Hindlimb muscle (tissue), 1 donor: ENCODE data around the gene GNB1L. TPM values are rescaled to one million over a fixed set of nuclear protein-coding genes. Genes with fewer than 3 reads are reported as not detected.
"Not testable (repeated sequence)": the region's sequence is repeated elsewhere in the genome, so short reads cannot be mapped to it uniquely, and the experiment has no call there.

Experiments
- DNase-seq: peaks from one replicate; pipeline ENCODE4 v3.0.0-alpha.2; 2013
- polyA plus RNA-seq: library from polyadenylated mRNA; unstranded; fragments of 120-200 nt; gene quantifications from one replicate; pipeline ENCODE4 v1.2.1, GENCODE V29; 2013; ENCODE audit not compliant: insufficient read length

The GNB1L gene
- polyA plus RNA-seq, 1 donor = 4.3 TPM

- no peak for DNase-seq
Measured at GRCh38 chr22:19793661-19794310, 60.9 kb downstream of the GNB1L start.

DNA sequence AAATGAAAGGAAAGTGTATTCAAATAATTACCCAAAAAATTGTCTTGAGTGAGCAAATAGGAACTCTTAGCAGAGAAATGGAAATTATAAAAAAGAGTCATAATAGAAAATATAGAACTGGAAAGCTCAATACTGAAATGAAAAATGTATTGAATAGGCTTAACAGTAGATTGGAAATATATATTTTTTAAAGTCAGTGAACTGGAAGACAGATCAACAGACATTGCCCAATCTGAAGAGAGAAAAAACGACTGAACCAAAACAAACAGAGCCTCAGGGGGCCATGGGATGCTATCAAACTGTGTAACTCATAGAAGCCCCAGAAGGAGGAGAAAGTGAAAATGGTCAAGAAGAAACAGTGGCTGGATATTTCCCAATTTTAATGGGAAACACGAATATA, 61.5 kb downstream of the GNB1L start:
- DNase-seq = no peak

DNA sequence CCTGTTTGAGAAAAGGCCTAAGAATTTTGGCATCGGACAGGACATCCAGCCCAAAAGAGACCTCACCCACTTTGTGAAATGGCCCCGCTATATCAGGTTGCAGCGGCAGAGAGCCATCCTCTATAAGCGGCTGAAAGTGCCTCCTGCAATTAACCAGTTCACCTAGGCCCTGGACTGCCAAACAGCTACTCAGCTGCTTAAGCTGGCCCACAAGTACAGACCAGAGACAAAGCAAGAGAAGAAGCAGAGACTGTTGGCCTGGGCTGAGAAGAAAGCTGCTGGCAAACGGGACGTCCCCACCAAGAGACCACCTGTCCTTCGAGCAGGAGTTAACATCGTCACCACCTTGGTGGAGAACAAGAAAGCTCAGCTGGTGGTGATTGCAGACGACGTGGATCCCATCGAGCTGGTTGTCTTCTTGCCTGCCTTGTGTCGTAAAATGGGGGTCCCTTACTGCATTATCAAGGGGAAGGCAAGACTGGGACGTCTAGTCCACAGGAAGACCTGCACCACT, 62.2 kb downstream of the GNB1L start:
- not testable (repeated sequence) for DNase-seq

DNA sequence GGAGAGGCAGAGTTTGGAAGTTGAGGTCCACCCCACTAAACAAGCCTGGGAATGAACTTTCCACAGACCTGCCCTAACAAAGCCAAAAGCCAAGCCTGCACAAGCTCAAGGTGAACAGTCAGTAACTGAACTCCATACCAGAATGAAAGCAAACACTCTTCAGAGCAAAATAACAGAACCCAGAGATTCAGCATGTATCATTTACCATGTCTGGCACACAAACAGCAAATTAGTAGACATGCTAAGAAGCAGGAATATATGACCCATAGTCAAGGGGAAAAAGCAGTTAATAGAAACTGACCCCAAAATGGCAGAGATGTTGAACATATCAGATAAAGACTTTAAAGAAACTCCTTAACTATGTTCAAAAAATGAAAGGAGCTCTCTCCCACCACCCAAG, 62.8 kb downstream of the GNB1L start:
- no peak for DNase-seq

- DNase-seq = no peak
Measured at GRCh38 chr22:19791243-19791642, 63.4 kb downstream of the GNB1L start.

DNA sequence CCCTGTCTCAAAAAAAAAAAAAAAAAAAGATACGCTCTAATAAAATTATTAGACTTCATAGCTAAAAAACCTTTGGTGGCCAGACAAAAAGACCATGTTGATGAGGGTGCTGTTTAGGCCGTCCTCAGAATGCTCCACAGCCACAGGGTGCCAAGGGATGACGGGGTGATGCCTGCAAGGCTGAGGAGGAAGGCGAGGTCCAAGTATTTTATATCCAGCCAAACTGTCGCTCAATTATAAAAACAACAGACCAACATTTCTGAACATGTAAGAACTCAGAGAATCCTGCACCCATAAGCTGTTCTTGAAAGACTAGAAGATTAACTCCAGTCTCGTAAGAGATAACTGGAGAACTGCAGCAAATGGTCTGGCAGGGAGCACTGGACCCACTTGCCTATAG, 64.8 kb downstream of the GNB1L start:
- no peak for DNase-seq

DNA sequence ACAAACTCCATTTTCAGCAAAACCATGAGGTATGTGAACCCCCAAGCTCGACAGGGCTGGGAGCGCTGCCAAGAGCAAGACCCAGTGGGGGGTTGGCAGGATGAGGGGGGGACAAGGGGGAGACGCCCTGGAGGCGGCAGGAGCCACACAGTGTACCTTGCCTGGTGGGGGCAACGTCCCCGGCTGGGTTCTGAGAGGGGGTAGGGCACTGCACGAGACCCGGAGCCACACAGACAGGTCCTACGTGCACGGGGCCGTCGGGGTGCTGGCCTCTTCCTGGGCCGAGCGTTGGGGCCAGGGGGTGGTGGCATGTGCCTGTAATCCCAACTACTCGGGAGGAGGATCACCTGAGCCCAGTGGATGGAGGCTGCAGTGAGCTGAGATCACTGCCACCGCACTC, 65.3 kb downstream of the GNB1L start:
- DNase-seq = no peak

GRCh38 chr22:19788661-19789225, 65.9 kb downstream of the GNB1L start:
- no peak for DNase-seq

- no peak for DNase-seq
Measured at GRCh38 chr22:19787849-19788141, 66.9 kb downstream of the GNB1L start.

DNA sequence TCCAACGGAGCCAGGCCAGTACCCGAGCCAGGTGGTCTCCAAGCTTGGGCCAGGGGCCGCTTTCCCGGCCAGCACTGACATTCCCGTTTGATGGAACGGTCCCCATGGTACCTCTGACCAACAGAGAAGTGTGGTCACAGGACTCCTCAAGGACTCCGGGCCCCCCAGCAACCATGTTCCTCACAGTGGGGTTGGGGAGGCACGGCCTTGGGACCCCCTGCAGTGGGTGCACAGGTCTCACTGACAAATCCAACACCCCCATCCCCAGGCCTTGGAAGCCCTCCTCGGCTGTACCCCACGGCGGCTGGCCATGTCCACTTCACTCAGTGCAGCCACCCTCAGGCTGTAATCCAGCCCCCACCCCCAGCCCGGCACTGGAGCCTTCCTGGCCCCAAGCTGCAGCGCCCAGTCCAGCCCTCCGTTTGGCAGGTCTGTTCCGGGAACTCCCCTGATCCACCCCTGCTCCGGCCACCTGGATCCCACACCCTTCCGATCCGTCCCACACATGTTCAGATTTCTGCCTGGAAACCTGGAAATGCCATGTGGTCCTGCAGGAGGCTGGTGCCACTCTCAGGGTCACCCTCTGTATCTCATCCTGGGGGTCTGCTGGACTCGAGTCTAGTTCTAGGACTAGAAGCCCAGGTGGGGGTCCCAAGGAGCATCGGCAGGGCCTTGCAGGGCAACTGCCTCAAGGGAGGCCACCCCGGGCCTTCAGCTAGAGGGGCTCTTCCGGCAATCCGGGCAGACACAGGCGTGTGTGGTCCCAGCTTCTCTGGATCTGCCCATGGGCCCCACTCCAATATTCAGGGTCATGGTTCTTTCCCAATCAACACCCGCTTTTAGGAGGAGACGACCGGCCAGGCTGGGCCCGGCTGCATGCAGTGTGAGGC, 67.5 kb downstream of the GNB1L start:
- no peak for DNase-seq

GRCh38 chr22:19786264-19786585, 68.4 kb downstream of the GNB1L start:
- DNase-seq = no peak

DNA sequence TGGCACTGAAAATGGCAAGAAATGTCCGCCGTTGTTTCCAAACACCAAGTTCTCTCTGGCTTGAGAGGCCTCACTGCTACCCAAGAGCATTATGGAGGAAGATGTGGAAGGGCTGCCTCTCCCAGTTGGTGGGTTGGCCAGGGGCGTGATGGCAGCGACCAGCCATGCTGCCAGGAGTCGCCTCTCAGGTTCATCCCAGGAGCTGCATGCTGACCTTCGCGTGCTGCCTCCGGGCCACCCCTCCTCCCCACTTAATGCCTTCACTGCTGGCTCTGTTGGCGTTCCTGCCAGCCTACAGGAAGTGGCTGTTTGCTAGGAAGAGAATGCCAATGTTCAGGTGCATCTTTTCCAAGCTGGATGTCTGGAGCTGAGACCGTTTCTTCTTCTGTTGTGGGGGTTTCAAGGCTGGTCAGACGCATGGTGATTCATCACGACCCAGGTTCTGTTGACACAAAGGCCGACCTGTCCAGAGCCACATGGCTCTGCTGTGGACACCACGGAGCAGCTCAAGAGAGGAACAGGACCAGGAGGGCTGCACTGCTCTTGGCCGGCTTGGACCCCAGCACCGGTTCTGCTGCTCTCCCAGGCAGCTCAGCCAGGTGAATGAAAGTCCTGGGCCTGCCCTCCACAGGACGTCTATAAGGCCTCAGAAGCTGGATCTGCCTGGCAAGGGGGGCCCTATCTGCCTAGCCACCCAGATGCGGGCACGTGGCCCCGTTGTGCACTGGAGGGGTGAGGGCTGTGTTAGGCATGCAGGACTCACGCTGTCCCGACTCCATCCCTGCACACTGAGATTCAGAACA, 69.0 kb downstream of the GNB1L start:
- DNase-seq = no peak

- no peak for DNase-seq
Measured at GRCh38 chr22:19784384-19785175, 70.1 kb downstream of the GNB1L start.

DNA sequence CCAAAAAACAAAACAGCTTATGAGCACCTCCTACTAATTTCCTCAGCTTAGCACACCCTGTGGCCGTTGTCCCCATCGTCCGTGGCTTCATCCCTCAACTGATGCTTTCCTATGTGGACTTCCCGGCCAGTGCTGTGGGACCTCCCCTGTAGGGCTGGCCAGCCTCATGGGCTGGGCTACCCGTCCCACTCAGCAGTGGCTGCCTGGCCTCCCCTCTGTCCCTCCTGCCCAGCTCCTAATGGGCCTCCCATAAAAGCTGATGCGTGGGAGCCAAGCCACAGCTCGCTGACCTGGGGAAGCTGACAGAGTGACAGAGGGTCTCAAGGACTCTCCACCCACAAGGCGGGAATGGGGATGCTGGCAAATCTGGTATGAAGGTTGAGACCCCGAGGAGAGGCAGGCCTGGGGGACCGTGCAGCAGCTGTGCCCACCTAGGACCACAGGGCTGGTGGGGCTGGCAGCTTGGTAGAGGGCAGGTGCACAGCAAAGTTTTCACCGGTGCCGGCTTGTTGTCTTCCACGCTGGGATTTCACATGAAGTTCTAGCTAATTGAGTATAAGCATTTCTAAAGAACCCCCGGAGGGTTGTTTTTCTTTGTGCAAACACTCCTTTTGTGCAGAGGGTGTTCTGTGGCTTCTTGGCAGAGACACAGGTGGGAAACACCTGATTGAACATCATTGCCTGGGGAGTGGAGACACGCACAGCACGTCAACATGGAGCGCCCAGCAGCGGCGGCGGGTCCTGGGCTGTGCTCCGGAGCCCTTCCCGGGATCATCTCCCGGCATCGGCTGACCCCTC, 70.9 kb downstream of the GNB1L start:
- DNase-seq = no peak

GRCh38 chr22:19782533-19782932, 72.1 kb downstream of the GNB1L start:
- no peak for DNase-seq

- no peak for DNase-seq
Measured at GRCh38 chr22:19779685-19780268, 74.9 kb downstream of the GNB1L start.

GRCh38 chr22:19779011-19779421, 75.7 kb downstream of the GNB1L start:
- DNase-seq = no peak

DNA sequence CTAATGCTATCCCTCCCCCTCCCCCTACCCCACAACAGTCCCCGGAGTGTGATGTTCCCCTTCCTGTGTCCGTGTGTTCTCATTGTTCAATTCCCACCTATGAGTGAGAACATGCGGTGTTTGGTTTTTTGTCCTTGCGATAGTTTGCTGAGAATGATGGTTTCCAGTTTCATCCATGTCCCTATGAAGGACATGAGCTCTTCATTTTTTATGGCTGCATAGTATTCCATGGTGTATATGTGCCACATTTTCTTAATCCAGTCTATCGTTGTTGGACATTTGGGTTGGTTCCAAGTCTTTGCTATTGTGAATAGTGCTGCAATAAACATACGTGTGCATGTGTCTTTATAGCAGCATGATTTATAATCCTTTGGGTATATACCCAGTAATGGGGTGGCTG, 77.5 kb downstream of the GNB1L start:
- DNase-seq = not testable (repeated sequence)

GRCh38 chr22:19776433-19777031, 78.1 kb downstream of the GNB1L start:
- DNase-seq = no peak
